Testis (tissue), 3 donors: Measurements from ENCODE around the gene SLC5A4. TPM values are rescaled to one million over a fixed set of nuclear protein-coding genes. Genes with fewer than 3 reads are reported as not detected.
"Not testable (repeated sequence)": the region's sequence is repeated elsewhere in the genome, so short reads cannot be mapped to it uniquely, and the experiment has no call there.

ENCODE experiments used
- DNase-seq: peaks from one replicate; pipeline ENCODE4 v3.0.0-alpha.2; 2019
- H3K27ac ChIP-seq, 2 donors: fragments of 200-600 bp; sonication (generic); one replicate each; pipeline ENCODE4 v1.5.1; 2019
- H3K27me3 ChIP-seq: fragments of 200-600 bp; sonication (generic); one replicate; pipeline ENCODE4 v1.5.1; 2019
- H3K36me3 ChIP-seq: fragments of 200-600 bp; sonication (generic); one replicate; pipeline ENCODE4 v1.5.1; 2017; ENCODE audit warnings: low read depth; ENCODE audit errors: missing control alignments
- H3K4me1 ChIP-seq: fragments of 200-600 bp; sonication (generic); one replicate; pipeline ENCODE4 v1.5.1; 2019
- H3K4me3 ChIP-seq, 2 donors: fragments of 200-600 bp; sonication (generic); one replicate each; pipeline ENCODE4 v1.5.1; 2017 to 2019
- H3K9me3 ChIP-seq: fragments of 200-600 bp; sonication (generic); one replicate; pipeline ENCODE4 v1.5.1; 2017
- CTCF ChIP-seq, 3 experiments: fragments of 450-650 bp in 2 of 3; fragments of 200-600 bp in 1 of 3; sonication (generic) in 1 of 3; IDR thresholded peaks; one replicate each; pipeline ENCODE4 v1.5.1; 2016 to 2019; ENCODE audit warnings: antibody characterized with exemption in 3 of 3, mild to moderate bottlenecking in 2 of 3, moderate library complexity in 1 of 3
- POLR2A ChIP-seq: fragments of 450-650 bp; IDR thresholded peaks from one replicate; pipeline ENCODE4 v1.6.1; 2017; ENCODE audit warnings: antibody characterized with exemption, mild to moderate bottlenecking, moderate library complexity
- WGBS, 2 donors: methylation state at CpG; one replicate each; pipeline ENCODE4 v1.1.5; 2018; 5-methylcytosine and 5-hydroxymethylcytosine counted together
- intact Hi-C: fragments of 100-400 bp; cut with DNase I; formaldehyde crosslinking; loops from one replicate; pipeline ENCODE4 v1.15.1; 2023; ENCODE audit warnings: low total_unique reads
- polyA plus RNA-seq: library from polyadenylated mRNA; stranded (reverse); fragments of 350-450 nt; fragmentation: Illumina TruSeq; extraction: RNeasy Lipid Tissue Mini Kit (QIAGEN cat#74804); gene quantifications from one replicate; pipeline ENCODE4 v1.2.3, GENCODE V29; 2014; ENCODE audit warnings: low read depth, low replicate concordance; ENCODE audit not compliant: insufficient read depth
- total RNA-seq, 2 donors: library from RNA; depleted of rRNA; stranded (reverse); fragments of >200 nt; gene quantifications; one replicate each; pipeline ENCODE4 v1.2.3, GENCODE V29; 2016

The SLC5A4 gene
- total and polyA plus RNA-seq, 3 donors from 2014 or later: 0.93 to 1.1 (median 1.0) TPM

- WGBS, 2 donors: 92 to 95% methylated on average over 17 to 25 of the region's 25 CpGs
- Histone ChIP-seq H3K36me3 (no peaks in the 10 kb centered on the region), H3K4me3 (no peak overlapping the region), H3K27ac (no peak overlapping the region), H3K9me3 (no peaks in the 10 kb centered on the region), H3K27me3 (no peaks in the 10 kb centered on the region), H3K4me1 (no peaks in the 10 kb centered on the region)
- no peak for DNase-seq
- intact Hi-C loops: no loop called here
- TF ChIP-seq CTCF (IDR thresholded peaks at IDR 0.05): no peak
These were observed 15.7 kb upstream of the SLC5A4 start for GRCh38 chr22:32270641-32271369.

GRCh38 chr22:32269316-32269715 is 14.2 kb upstream of the SLC5A4 start:
- intact Hi-C loops: no loop called here
- no peak overlapping the region for H3K4me3 ChIP-seq
- no peak for TF ChIP-seq CTCF (IDR thresholded peaks at IDR 0.05)
- no peak for TF ChIP-seq POLR2A
- no peaks in the 10 kb centered on the region for H3K36me3 ChIP-seq
- WGBS, 2 donors: 83 to 92% methylated on average over 12 to 16 of the region's 16 CpGs
- no peak overlapping the region for H3K27ac ChIP-seq
- H3K4me1 ChIP-seq: no peaks in the 10 kb centered on the region
- no peaks in the 10 kb centered on the region for H3K27me3 ChIP-seq
- H3K9me3 ChIP-seq: no peaks in the 10 kb centered on the region
- DNase-seq: no peak

GRCh38 chr22:32267011-32267410 is 11.9 kb upstream of the SLC5A4 start:
- intact Hi-C loops: no loop called here
- TF ChIP-seq CTCF (IDR thresholded peaks at IDR 0.05): no peak
- no peak for TF ChIP-seq POLR2A
- DNase-seq: no peak
- WGBS, 2 donors: 78 to 82% methylated on average over 3 of the region's 3 CpGs
- Histone ChIP-seq H3K9me3 (no peaks in the 10 kb centered on the region), H3K4me1 (no peaks in the 10 kb centered on the region), H3K27me3 (no peaks in the 10 kb centered on the region), H3K4me3 (no peak overlapping the region), H3K27ac (no peak overlapping the region), H3K36me3 (no peaks in the 10 kb centered on the region)

GRCh38 chr22:32265882-32266767 is 11.0 kb upstream of the SLC5A4 start:
- H3K4me3 ChIP-seq: no peak overlapping the region
- WGBS, 2 donors: 29 to 31% methylated on average over 10 of the region's 10 CpGs
- TF ChIP-seq POLR2A: no peak
- peak; percentile 20 to 73 (median 72) for TF ChIP-seq CTCF (IDR thresholded peaks at IDR 0.05)
- no peaks in the 10 kb centered on the region for H3K36me3 ChIP-seq
- intact Hi-C loops: no loop called here
- H3K27me3 ChIP-seq: no peaks in the 10 kb centered on the region
- H3K9me3 ChIP-seq: no peaks in the 10 kb centered on the region
- H3K27ac ChIP-seq: no peak overlapping the region
- no peaks in the 10 kb centered on the region for H3K4me1 ChIP-seq
- DNase-seq: peak; percentile 80

- 89 to 95% methylated on average over 4 of the region's 4 CpGs for WGBS, 2 donors
- H3K4me1 ChIP-seq, H3K36me3 ChIP-seq, H3K4me3 ChIP-seq, DNase-seq, H3K9me3 ChIP-seq, intact Hi-C loops, H3K27ac ChIP-seq, H3K27me3 ChIP-seq: not testable (repeated sequence)
These were observed 8.5 kb upstream of the SLC5A4 start for GRCh38 chr22:32263678-32264077.
